ENCODE measurements around the gene HSPBAP1.

DNA sequence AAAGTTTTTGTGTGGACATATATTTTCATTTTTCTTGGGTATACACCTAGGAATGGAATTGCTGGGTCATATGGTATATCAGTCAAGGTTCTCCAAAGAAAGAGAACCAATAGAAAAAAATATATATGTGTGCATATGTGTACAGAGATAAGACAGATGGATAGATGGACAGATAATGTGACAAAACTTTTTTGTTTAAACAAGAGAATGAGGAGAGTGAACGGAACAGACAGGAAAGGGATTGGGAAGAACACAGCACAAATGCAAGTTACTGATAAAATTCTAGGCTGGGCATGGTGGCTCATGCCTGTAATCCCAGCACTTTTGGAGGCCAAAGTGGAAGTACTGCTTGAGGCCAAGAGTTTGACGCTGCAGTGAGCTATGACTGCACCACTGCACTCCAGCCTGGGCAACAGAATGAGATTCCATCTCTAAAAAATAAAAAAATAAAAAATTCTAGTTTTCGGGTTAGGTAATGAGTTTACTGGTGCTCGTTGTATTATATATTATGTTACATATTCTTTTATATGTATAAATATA is 50.0 kb downstream of the HSPBAP1 start:
- TF ChIP-seq, protein P1, sequence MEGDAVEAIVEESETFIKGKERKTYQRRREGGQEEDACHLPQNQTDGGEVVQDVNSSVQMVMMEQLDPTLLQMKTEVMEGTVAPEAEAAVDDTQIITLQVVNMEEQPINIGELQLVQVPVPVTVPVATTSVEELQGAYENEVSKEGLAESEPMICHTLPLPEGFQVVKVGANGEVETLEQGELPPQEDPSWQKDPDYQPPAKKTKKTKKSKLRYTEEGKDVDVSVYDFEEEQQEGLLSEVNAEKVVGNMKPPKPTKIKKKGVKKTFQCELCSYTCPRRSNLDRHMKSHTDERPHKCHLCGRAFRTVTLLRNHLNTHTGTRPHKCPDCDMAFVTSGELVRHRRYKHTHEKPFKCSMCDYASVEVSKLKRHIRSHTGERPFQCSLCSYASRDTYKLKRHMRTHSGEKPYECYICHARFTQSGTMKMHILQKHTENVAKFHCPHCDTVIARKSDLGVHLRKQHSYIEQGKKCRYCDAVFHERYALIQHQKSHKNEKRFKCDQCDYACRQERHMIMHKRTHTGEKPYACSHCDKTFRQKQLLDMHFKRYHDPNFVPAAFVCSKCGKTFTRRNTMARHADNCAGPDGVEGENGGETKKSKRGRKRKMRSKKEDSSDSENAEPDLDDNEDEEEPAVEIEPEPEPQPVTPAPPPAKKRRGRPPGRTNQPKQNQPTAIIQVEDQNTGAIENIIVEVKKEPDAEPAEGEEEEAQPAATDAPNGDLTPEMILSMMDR (IDR thresholded peaks at IDR 0.05): no peak
- no peak for TF ChIP-seq POLR2A (IDR thresholded peaks at IDR 0.05)

Measured in upper lobe of left lung (tissue), 4 donors.